ACHN (cell line): ENCODE results near the gene ZNF276.

Source experiments
- DNase-seq: peaks from one replicate; pipeline ENCODE4 v3.0.0-alpha.2; 2015
- in situ Hi-C: cut with HindIII; loops from 2 replicates; pipeline ENCODE4 v1.10.0; 2017; ENCODE audit warnings: low sequenced_read_pairs, low pct_ligation_motif_present, low pct_unique_long_range_greater_than_20kb

ZNF276 gene

GRCh38 chr16:89709716-89710432 is 11.5 kb upstream of the ZNF276 start:
- in situ Hi-C loops, result no loop called here

GRCh38 chr16:89710709-89711564 is 10.4 kb upstream of the ZNF276 start:
- no peak for DNase-seq
- in situ Hi-C loops, result no loop called here

More at GRCh38 chr16:89709716-89710432, 11.5 kb upstream of the ZNF276 start:
- DNase-seq, result no peak

GRCh38 chr16:89711601-89712273 is 9.6 kb upstream of the ZNF276 start:
- in situ Hi-C loops, result no loop called here
- DNase-seq, result no peak

- in situ Hi-C loops, result no loop called here
- no peak for DNase-seq
These were observed 9.0 kb upstream of the ZNF276 start for GRCh38 chr16:89712274-89712781.

GRCh38 chr16:89716493-89716892 is 4.8 kb upstream of the ZNF276 start:
- no peak for DNase-seq
- in situ Hi-C loops, result no loop called here

- in situ Hi-C loops, result no loop called here
- DNase-seq, result no peak
These were observed 4.2 kb upstream of the ZNF276 start for GRCh38 chr16:89716916-89717687.

GRCh38 chr16:89717688-89718505 is 3.4 kb upstream of the ZNF276 start:
- DNase-seq, result no peak
- in situ Hi-C loops, result no loop called here

GRCh38 chr16:89720551-89720812 is 855 bp upstream of the ZNF276 start:
- DNase-seq, result peak; percentile 48
- in situ Hi-C loops, result no loop called here

GRCh38 chr16:89721546-89722391 is 432 bp downstream of the ZNF276 start:
- in situ Hi-C loops, result no loop called here
- DNase-seq, result peak; percentile 75

GRCh38 chr16:89722392-89723278 is 1.3 kb downstream of the ZNF276 start:
- no peak for DNase-seq
- in situ Hi-C loops, result no loop called here

GRCh38 chr16:89723279-89724250 is 2.2 kb downstream of the ZNF276 start:
- no peak for DNase-seq
- in situ Hi-C loops, result no loop called here

GRCh38 chr16:89727406-89728120 is 6.2 kb downstream of the ZNF276 start:
- in situ Hi-C loops, result no loop called here
- DNase-seq, result no peak

- DNase-seq, result no peak
- in situ Hi-C loops, result no loop called here
These were observed 8.0 kb downstream of the ZNF276 start for GRCh38 chr16:89729293-89729692.

GRCh38 chr16:89729863-89730593 is 8.7 kb downstream of the ZNF276 start:
- in situ Hi-C loops, result no loop called here
- DNase-seq, result no peak
